SU-DHL-6 (cell line): ENCODE measurements around the gene TMOD1.

Experiments used
- H2AFZ ChIP-seq: fragments of 200-600 bp; sonication (generic); 2 replicates; pipeline ENCODE4 v1.6.1; 2014; ENCODE audit warnings: low read depth, mild to moderate bottlenecking, moderate library complexity, mixed read lengths, antibody characterized with exemption, low read length; ENCODE audit not compliant: severe bottlenecking
- H3F3A ChIP-seq: fragments of 200-600 bp; shearing (Covaris generic); 2 replicates; pipeline ENCODE4 v1.6.0; 2016; ENCODE audit warnings: antibody characterized with exemption, mild to moderate bottlenecking; ENCODE audit not compliant: insufficient read depth
- H3K27ac ChIP-seq: fragments of 200-600 bp; sonication (generic); 2 replicates; pipeline ENCODE4 v1.5.1; 2016; ENCODE audit warnings: low read depth, mild to moderate bottlenecking, low read length, moderate library complexity, mixed read lengths
- H3K27me3 ChIP-seq: fragments of 200-600 bp; sonication (generic), shearing (Covaris generic); 2 replicates; pipeline ENCODE4 v1.6.0; 2014; ENCODE audit warnings: mild to moderate bottlenecking, low read length
- H3K36me3 ChIP-seq: fragments of 200-600 bp; sonication (generic); 2 replicates; pipeline ENCODE4 v1.6.1; 2014; ENCODE audit warnings: mild to moderate bottlenecking, low read length, mixed read lengths
- H3K4me2 ChIP-seq: fragments of 300-600, 200-600 bp; shearing (Covaris generic), sonication (generic); 2 replicates; pipeline ENCODE4 v1.6.0; 2014; ENCODE audit warnings: low read length, low read depth, mild to moderate bottlenecking; ENCODE audit not compliant: poor library complexity, severe bottlenecking
- H3K4me3 ChIP-seq: fragments of 200-600 bp; sonication (generic); 2 replicates; pipeline ENCODE4 v1.5.1; 2014; ENCODE audit warnings: antibody characterized with exemption, low read length, mild to moderate bottlenecking, mixed read lengths; ENCODE audit not compliant: insufficient read depth, poor library complexity, severe bottlenecking
- H3K79me2 ChIP-seq: fragments of 200-600 bp; sonication (generic); 2 replicates; pipeline ENCODE4 v1.6.1; 2014; ENCODE audit warnings: mild to moderate bottlenecking, low read length, moderate library complexity; ENCODE audit not compliant: insufficient read depth
- H3K9ac ChIP-seq: fragments of 200-600 bp; sonication (generic); 2 replicates; pipeline ENCODE4 v1.7.0; 2014; ENCODE audit warnings: mild to moderate bottlenecking, low read length
- H3K9me2 ChIP-seq: fragments of 200-600 bp; sonication (generic); replicated peaks from 2 replicates; pipeline ENCODE4 v1.6.1; 2014; ENCODE audit warnings: low read length; ENCODE audit not compliant: insufficient read depth
- H3K9me3 ChIP-seq: fragments of 200-600 bp; sonication (generic); 2 replicates; pipeline ENCODE4 v1.6.1; 2014; ENCODE audit warnings: low read length, mixed read lengths; ENCODE audit not compliant: insufficient read depth
- H4K20me1 ChIP-seq: fragments of 200-600 bp; sonication (generic); 2 replicates; pipeline ENCODE4 v1.6.1; 2014; ENCODE audit warnings: low read depth, mild to moderate bottlenecking, antibody characterized with exemption, low read length, moderate library complexity, mixed read lengths
- CTCF ChIP-seq: fragments of 200-600 bp; sonication (generic); IDR thresholded peaks from one replicate; pipeline ENCODE4 v1.5.1; 2017; ENCODE audit warnings: antibody characterized with exemption, mild to moderate bottlenecking, low read length, moderate library complexity; ENCODE audit not compliant: insufficient read depth, poor library complexity, severe bottlenecking
- EZH2phosphoT487 ChIP-seq: fragments of 200-600 bp; sonication (generic), shearing (Covaris generic); conservative IDR thresholded peaks from 2 replicates; pipeline ENCODE4 v1.6.1; 2018; ENCODE audit warnings: mild to moderate bottlenecking, antibody characterized with exemption, low read length, moderate library complexity, mixed read lengths

The TMOD1 gene

GRCh38 chr9:97470076-97470475, 31.4 kb upstream of the TMOD1 start:
- Histone ChIP-seq H3K36me3 (no peaks in the 10 kb centered on the region), H3K9me3 (no peaks in the 10 kb centered on the region), H3K27me3 (no peaks in the 10 kb centered on the region), H3F3A (no peaks in the 10 kb centered on the region), H3K4me2 (no peak overlapping the region), H3K27ac (no peak overlapping the region), H3K9me2 (no peaks in the 10 kb centered on the region), H2AFZ (no peak overlapping the region), H4K20me1 (no peaks in the 10 kb centered on the region), H3K9ac (no peak overlapping the region), H3K4me3 (no peak overlapping the region), H3K79me2 (no peaks in the 10 kb centered on the region)
- TF ChIP-seq EZH2phosphoT487 (no peak), CTCF (peak; percentile 10)

- H3K27me3 ChIP-seq = no peaks in the 10 kb centered on the region
- no peaks in the 10 kb centered on the region for H3K9me3 ChIP-seq
- no peak overlapping the region for H3K4me2 ChIP-seq
- H3K79me2 ChIP-seq = no peaks in the 10 kb centered on the region
- H3K4me3 ChIP-seq = no peak overlapping the region
- H3K36me3 ChIP-seq = no peaks in the 10 kb centered on the region
- no peak overlapping the region for H3K27ac ChIP-seq
- no peaks in the 10 kb centered on the region for H3K9me2 ChIP-seq
- no peak overlapping the region for H3K9ac ChIP-seq
- TF ChIP-seq EZH2phosphoT487 (no peak), CTCF (no peak)
- no peaks in the 10 kb centered on the region for H4K20me1 ChIP-seq
- H2AFZ ChIP-seq = no peak overlapping the region
- no peaks in the 10 kb centered on the region for H3F3A ChIP-seq
These were observed 27.7 kb upstream of the TMOD1 start for GRCh38 chr9:97473717-97474116.

GRCh38 chr9:97474372-97474925, 27.0 kb upstream of the TMOD1 start:
- TF ChIP-seq CTCF = no peak
- TF ChIP-seq EZH2phosphoT487 = no peak
- H2AFZ ChIP-seq = no peak overlapping the region
- H3K4me2 ChIP-seq = no peak overlapping the region
- no peak overlapping the region for H3K27ac ChIP-seq
- H3K27me3 ChIP-seq = no peaks in the 10 kb centered on the region
- no peaks in the 10 kb centered on the region for H3F3A ChIP-seq
- H3K79me2 ChIP-seq = no peaks in the 10 kb centered on the region
- no peak overlapping the region for H3K4me3 ChIP-seq
- no peaks in the 10 kb centered on the region for H3K9me2 ChIP-seq
- no peaks in the 10 kb centered on the region for H3K9me3 ChIP-seq
- no peaks in the 10 kb centered on the region for H4K20me1 ChIP-seq
- H3K9ac ChIP-seq = no peak overlapping the region
- H3K36me3 ChIP-seq = no peaks in the 10 kb centered on the region
